HL-60 (cell line): Measurements from ENCODE around the gene AOC1.

Experiments
- DNase-seq, 2 experiments: peaks; one replicate each; pipeline ENCODE4 v3.0.0-alpha.2; 2010 to 2020; ENCODE audit warnings: low read depth in 1 of 2, low spot score in 1 of 2
- H3K27ac ChIP-seq: fragments of 250-450 bp; sonication (Bioruptor Pico); replicated peaks from 2 replicates; pipeline ENCODE4 v1.5.1; 2020; ENCODE audit warnings: mild to moderate bottlenecking, moderate library complexity
- H3K27me3 ChIP-seq: fragments of 250-450 bp; sonication (Bioruptor Pico); 2 replicates; pipeline ENCODE4 v1.5.1; 2021; ENCODE audit warnings: mild to moderate bottlenecking, moderate library complexity; ENCODE audit not compliant: insufficient read depth, poor library complexity, severe bottlenecking
- H3K4me3 ChIP-seq: replicated peaks from 2 replicates; pipeline ENCODE4 v1.5.1; 2011; ENCODE audit warnings: mild to moderate bottlenecking, control low read depth, low read length; ENCODE audit not compliant: insufficient read depth
- GABPA ChIP-seq: IDR thresholded peaks from 2 replicates; pipeline ENCODE4 v1.6.1; 2012; ENCODE audit warnings: low read depth
- POLR2AphosphoS5 ChIP-seq: IDR thresholded peaks from 2 replicates; pipeline ENCODE4 v1.6.1; 2012; ENCODE audit warnings: low read depth
- SPI1 ChIP-seq: IDR thresholded peaks from 2 replicates; pipeline ENCODE4 v1.6.1; 2012; ENCODE audit warnings: low read depth, mild to moderate bottlenecking, borderline replicate concordance
- TF ChIP-seq, protein P1 (sequence below): IDR thresholded peaks from one replicate; pipeline ENCODE4 v1.5.1; 2011; ENCODE audit warnings: low read length, control low read depth, inconsistent platforms; ENCODE audit not compliant: insufficient read depth
- TF ChIP-seq, protein P2 (sequence below): IDR thresholded peaks from 2 replicates; pipeline ENCODE4 v1.6.1; 2012; ENCODE audit warnings: low read depth; ENCODE audit not compliant: insufficient replicate concordance

The AOC1 gene

DNA sequence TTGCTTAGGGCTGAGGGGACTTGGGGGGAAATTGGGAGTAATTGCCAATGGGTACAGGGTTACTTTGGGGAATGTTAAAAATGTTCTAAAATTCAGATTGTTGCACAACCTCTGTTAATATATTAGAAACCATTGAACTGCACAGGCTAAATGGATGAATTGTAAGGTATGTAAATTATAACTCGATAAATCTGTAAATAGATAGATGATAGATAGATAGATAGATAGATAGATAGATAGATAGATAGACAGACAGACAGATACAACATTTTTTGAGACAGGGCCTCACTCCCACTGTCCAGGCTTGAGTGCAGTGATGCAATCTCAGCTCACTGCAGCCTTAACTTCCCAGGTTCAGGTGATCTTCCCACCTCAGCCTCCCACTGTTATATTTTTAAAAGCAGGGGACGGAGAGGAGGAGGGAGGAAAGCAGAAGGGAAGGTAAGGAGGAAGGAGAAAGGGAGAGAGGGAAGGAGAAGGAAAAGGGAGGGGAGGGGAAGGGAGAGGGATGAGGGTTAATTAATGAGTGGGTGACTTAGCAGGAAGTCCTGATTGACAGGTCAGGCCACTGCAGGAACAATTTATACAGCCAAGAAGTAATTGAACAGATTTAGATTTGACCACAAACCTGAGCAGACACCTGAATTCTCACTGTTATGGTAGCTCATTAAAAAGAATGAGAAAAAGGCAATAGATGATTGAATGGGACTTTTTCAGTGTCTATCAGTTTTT lies 38.7 kb downstream of the AOC1 start:
- Histone ChIP-seq H3K4me3 (no peak overlapping the region), H3K27me3 (no peaks in the 10 kb centered on the region), H3K27ac (no peak overlapping the region)
- TF ChIP-seq, protein P1, sequence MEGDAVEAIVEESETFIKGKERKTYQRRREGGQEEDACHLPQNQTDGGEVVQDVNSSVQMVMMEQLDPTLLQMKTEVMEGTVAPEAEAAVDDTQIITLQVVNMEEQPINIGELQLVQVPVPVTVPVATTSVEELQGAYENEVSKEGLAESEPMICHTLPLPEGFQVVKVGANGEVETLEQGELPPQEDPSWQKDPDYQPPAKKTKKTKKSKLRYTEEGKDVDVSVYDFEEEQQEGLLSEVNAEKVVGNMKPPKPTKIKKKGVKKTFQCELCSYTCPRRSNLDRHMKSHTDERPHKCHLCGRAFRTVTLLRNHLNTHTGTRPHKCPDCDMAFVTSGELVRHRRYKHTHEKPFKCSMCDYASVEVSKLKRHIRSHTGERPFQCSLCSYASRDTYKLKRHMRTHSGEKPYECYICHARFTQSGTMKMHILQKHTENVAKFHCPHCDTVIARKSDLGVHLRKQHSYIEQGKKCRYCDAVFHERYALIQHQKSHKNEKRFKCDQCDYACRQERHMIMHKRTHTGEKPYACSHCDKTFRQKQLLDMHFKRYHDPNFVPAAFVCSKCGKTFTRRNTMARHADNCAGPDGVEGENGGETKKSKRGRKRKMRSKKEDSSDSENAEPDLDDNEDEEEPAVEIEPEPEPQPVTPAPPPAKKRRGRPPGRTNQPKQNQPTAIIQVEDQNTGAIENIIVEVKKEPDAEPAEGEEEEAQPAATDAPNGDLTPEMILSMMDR, result no peak
- no peak for DNase-seq

DNA sequence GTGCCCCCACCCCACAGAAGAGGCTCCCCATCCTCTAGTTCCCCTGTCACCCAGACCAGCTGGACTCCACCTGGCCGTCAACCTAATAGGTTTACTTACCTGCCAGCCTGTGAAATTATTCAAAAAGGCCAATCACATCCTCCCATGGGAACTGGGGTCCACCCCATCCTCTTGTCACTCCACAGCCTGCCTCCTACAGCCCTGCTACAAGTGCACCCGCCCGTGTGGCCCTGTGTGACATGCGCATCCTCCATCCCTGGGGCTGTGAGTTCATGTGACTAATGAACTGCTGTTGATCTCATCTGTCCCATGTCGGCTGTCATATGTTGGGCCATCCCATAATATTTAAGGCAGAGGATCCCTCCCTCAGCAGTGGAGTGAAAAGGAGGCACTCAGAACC lies 39.4 kb downstream of the AOC1 start:
- no peak overlapping the region for H3K27ac ChIP-seq
- no peaks in the 10 kb centered on the region for H3K27me3 ChIP-seq
- DNase-seq, result no peak
- H3K4me3 ChIP-seq, result no peak overlapping the region
- TF ChIP-seq SPI1 (no peak), POLR2AphosphoS5 (no peak), GABPA (no peak)
- TF ChIP-seq, protein P1, result no peak
- TF ChIP-seq, protein P2, sequence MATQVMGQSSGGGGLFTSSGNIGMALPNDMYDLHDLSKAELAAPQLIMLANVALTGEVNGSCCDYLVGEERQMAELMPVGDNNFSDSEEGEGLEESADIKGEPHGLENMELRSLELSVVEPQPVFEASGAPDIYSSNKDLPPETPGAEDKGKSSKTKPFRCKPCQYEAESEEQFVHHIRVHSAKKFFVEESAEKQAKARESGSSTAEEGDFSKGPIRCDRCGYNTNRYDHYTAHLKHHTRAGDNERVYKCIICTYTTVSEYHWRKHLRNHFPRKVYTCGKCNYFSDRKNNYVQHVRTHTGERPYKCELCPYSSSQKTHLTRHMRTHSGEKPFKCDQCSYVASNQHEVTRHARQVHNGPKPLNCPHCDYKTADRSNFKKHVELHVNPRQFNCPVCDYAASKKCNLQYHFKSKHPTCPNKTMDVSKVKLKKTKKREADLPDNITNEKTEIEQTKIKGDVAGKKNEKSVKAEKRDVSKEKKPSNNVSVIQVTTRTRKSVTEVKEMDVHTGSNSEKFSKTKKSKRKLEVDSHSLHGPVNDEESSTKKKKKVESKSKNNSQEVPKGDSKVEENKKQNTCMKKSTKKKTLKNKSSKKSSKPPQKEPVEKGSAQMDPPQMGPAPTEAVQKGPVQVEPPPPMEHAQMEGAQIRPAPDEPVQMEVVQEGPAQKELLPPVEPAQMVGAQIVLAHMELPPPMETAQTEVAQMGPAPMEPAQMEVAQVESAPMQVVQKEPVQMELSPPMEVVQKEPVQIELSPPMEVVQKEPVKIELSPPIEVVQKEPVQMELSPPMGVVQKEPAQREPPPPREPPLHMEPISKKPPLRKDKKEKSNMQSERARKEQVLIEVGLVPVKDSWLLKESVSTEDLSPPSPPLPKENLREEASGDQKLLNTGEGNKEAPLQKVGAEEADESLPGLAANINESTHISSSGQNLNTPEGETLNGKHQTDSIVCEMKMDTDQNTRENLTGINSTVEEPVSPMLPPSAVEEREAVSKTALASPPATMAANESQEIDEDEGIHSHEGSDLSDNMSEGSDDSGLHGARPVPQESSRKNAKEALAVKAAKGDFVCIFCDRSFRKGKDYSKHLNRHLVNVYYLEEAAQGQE, result no peak

DNA sequence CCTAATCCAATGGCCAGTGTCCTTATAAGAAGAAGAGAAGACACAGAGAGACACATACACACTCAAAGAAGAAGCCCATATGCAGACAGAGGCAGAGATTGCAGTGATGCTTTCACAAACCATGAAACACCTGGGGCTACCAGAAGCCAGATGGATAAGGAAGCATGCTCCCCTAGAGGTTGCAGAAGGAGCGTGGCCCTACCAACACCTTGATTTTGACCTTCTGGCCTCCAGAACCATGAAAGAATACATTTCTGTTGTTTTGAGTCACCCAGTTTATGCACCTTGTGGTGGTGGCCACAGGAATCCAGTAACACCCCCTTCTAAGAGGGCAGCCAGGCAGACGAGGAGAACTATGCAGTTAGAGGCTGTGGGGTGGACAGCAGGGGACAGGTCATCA lies 43.5 kb downstream of the AOC1 start:
- DNase-seq, result no peak
- TF ChIP-seq, protein P2, result no peak
- peaks cover 8% of the 10 kb centered on the region for H3K27me3 ChIP-seq

DNA sequence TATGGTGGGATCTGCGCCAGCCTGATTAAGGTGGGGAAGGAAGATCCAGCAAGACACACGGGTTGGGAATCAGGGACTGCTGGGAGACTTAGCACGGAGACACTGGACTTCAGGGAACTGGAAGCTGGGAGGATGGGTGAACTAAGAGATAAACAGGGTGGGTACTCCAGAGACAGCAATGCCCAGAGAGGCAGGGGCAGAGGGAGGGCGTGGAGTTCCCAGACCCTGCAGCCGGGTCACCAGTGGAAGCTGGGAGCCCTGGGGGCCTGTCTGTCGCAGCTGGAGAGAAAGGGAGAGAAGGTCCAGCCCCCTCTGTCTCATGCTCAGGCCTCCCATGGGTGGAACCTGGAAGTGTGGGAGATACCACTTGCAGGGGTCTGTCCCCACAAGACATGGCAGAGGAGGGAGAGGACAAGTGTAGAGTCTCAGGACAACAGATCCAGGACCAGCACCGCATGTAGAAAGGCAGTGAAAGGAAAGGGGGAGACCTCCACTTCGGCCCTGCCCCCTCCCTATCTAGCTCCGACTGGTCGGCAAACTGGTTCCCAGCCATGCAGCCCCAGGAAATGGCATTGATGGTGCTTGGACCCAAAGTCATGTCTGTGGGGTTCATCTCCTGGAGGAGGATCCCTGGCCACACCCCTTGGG lies 44.4 kb downstream of the AOC1 start:
- TF ChIP-seq GABPA, result no peak
- DNase-seq, result no peak
- no peak overlapping the region for H3K4me3 ChIP-seq
- peaks cover 8% of the 10 kb centered on the region for H3K27me3 ChIP-seq
- no peak overlapping the region for H3K27ac ChIP-seq

More for the DNA sequence above, 43.5 kb downstream of the AOC1 start:
- Histone ChIP-seq H3K27ac (no peak overlapping the region), H3K4me3 (no peak overlapping the region)
